Kidney capillary endothelial cell (primary cell): ENCODE measurements around the gene FBXO2.
"Not testable (repeated sequence)": the region's sequence is repeated elsewhere in the genome, so short reads cannot be mapped to it uniquely, and the experiment has no call there.

Experiments
- DNase-seq: peaks from one replicate; pipeline ENCODE4 v3.0.0-alpha.2; 2018; ENCODE audit warnings: low spot score

Gene FBXO2

DNA sequence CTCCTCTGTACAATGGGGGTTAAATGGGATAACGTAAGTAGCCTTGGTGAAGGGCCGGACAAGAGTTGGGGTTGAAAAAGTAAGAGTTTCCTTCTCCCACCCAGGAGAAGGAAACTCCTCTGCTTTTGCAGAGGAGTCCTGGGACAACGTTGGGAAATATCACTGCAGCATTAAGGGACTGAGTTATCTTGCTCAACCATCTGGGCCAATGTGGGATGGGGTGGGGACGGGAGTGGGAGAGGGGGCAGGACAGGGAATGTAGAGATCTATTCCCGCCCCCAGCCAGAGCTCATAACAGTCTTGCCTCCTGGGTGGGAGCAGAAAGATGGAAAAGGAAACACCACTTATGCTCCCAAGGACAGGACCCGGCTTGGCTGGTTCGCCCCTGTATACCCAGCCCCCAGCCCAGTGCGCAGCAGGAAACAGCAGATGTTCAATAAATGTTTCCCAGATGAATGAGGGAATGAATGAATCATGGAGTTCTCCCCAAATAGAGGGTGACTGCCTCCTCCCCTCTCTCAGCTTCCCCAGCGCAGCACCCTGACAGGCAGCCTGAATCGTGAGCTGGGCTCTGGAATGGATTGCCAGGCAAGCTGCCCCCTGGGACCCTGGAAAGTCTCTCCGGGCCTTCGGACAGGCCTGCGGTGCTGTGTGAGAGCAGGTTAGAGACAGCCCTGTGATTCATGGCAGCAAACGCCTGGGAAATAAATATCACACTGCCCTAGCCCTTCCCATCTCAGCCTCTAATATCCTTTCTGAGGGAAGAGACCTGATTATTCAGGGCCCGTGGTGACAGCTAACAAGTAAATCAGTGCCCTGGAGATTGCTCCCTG, 24.8 kb downstream of the FBXO2 start:
- DNase-seq = no peak

DNA sequence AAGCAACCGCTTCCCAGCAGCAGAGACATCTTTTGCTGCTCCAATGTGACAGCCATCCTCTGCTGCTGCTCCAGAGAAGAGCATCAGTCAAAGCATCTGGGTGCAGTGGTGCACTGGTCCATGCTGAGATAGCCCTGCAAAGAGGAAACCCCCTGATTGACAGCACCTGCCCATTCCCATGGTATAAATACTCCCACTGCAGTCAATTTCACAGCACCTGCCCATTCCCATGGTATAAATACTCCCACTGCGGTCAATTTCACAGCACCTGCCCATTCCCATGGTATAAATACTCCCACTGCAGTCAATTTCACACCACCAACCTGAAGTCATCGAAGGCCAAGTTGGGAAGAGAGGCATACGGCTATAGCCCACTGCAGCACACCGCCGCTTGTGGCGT, 25.5 kb downstream of the FBXO2 start:
- DNase-seq = no peak

DNA sequence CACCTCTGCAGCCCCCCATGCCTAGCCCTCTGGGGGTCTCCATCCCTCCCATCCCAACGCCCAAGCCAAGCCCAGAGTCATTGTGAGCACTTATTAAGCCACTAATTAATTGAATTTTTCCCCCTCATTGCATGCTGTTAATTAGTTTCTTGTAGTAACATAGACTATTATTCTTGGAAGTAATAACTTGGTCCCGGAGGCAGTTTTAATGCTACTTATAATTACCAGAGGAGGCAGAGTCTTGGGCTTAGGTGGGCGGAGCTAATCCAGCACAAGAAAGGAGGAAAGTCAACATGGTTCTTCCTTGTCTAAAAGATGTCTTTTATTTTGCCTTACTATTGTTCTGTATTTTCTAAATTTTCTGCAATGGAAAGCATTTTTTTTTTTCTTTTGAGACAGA, 27.7 kb downstream of the FBXO2 start:
- DNase-seq = no peak

DNA sequence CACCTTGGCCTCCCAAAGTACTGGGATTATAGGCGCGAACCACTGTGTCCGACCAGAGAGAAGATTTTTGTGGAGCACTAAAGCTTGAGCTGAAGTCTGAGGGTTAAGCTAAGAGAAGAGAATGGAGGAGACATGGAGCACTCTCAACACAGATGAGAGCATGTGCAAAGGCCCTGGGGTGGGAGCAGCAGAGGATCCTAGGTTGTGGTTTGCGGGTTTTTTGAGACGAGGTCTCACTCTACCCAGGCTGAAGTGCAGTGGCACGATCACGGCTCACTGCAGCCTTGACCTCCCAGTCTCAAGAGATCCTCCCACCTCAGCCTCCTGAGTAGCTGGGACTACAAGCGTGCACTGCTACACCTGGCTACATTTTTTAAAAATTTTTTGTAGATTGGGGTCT, 30.5 kb downstream of the FBXO2 start:
- no peak for DNase-seq

DNA sequence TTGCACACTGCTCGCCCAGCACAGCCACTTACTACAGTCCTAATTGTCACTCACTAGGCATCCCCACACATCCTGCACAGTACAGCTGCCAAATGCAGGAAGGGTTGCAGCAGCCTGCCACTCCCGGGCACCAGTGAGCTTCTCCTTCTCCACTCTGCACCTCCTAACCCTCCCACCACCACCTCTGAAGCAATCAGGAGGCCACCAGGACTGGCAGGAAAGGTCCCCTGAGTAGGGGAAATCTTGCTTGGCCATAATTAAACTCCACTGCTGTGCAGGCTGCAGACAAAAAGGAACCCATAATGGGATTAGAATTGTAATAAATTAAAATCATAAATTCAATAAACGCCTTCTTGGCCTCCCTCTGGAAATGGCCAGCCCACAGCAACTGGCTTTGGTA, 31.8 kb downstream of the FBXO2 start:
- no peak for DNase-seq

DNA sequence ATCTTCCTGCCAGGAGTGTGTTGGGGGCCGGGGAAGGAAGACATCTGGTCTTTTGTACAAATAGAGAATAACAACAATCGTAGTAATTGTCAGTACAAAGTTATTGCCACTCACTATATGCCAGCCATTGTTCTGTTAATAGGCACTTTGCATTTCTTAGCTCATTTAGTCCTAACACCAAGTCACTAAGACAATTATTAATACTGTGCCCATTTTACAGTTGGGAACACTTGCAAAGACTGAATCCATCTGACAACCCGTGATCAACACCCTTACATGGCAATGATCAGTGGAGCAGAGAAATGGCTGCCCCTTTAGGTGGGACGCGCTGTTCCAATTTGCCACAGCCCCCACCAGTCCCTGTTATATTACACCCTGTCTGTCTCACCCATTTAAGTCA, 33.3 kb downstream of the FBXO2 start:
- DNase-seq = no peak

DNA sequence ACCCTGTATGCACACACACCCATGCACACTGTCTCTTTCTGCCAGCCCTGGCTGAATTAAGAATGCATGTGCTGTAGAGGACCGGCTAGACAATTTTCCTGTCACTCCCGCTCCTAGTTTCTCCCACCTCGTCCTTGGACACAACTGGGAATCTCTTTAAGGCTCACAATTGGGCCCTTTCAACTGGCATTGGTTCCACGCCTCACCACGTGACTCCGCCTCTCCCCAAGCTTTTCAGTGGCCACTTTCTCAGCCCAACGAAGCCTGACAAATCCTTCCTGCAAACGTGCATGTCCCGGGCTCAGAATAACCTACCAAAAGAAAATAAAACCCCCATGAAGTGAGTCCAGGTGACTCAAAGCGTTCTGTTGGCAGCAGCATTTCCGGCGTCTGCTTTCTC, 33.8 kb downstream of the FBXO2 start:
- no peak for DNase-seq

DNA sequence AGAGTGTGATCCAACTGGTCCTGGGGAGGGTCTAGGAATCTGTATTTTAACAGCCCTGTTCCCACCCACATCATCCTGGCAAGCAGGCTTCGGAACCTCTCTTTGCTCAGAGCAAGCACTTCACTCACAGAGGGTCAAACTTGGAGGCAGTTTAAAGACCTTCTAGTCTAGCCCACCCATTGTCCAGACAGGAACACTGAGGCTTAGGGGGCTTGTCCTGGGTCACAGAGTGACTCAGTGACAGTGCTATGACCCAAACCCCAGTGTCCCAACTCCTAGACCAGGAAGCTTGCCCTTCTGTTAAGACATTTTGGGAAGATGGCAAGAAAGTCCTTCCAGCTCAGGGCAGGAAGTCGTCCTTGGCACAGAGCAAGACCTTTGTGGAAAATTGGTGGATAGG, 36.5 kb downstream of the FBXO2 start:
- DNase-seq = no peak

DNA sequence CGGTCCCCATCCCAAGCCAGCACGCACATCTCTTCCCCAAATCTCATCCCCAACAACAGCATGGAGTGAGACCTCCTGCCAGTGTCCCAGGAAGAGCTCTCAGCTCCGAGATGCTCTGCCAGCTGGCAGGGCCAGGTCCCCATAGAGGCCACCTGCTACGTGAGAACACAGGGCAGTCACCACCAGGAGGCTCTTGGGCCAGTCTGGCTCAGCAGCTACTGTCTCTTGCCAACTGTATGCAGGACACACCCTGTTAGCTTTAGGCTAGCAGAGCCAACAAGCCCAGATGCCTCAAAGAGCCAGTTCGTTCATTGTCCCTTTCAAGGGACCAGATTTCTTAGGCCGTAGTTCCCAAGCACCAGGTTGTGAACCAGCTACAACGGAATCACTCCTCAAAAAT, 36.9 kb downstream of the FBXO2 start:
- no peak for DNase-seq

DNA sequence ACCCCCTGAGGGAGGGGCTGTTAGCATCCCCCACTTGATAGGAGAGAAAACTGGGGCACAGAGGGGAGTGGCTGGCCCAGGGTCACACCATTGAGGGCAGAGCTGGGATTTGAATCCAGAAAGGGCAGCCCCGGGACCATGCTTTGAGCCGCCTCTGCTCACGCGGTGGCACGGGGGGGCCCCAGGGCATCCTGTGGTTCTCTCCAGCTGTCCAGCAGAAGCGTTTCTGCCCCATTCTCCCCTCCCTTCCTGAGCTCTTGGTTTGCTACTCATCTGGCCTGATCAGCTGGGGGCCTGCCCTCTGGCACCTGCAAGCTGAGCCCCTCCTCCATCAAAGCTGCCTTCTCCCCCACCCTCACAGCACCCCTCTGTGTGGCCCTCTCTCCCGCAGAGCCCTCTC, 37.5 kb downstream of the FBXO2 start:
- no peak for DNase-seq

DNA sequence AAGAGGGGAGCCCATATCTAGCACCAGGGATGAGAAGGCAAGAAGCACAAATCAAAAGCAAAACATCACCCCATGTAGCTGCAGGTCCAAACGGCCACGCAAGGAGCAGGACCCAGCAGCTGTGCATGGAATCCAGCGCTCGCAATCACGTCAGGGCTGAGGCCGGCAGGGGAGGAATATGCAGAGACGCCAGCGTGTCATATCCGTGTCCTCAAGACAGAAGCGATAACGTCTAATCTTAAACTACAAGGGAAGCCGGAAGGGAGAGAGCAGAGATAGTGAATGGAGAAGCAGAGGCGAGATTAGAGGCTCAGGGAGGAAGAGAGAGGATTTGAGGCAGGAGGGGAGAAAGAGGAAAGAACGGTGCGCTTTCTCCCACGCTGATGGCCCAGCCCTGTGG, 39.1 kb downstream of the FBXO2 start:
- DNase-seq = no peak

DNA sequence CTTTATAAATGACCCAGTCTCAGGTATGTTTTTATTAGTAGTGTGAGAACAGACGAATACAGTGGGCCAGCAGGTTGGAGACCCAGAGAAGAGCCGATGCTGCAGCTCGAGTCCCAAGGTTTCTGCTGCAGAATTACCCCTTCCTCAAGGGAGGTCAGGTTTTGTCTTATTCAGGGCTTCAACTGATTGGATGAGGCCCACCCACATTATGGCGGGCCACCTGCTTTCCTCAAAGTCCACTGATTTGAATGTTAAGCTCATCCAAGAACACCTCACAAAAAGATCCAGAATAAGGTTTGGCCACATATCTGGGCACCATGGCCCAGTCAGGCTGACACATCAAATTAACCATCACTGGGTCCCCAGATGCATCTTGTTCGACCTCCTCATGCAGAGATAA, 40.9 kb downstream of the FBXO2 start:
- DNase-seq = no peak

DNA sequence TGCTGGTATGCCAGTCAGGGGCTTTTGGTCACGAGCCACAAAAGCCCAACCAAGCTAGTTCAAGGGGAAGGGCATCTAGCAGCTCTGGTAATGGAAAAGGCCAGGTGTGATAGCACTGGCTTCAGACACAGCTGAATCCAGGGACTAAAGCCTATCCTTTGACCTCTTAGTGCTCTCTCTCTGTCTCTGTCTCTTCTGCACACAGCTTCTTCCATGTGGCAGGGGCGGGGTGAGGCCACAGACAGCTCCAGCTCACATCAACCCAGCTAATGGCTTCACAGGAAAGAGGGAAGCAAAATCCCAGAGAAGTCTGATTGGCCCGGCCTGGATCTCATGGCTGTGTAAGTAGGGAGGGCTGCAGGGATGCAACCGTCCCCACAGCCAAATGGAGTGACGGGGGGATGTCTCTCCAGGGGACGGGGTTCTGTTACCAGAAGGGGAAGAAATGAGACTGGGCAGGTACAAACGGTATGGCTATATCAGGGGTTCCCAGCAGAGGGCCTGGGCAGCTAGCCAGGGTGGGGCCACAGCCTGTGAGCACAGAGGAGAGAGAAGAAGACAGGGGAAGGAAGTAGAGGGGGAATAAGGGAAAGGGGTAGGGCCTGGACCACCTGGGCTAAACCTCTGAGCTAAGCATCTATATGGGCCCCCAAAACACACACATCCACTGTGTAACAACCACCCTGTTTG, 42.4 kb downstream of the FBXO2 start:
- no peak for DNase-seq

DNA sequence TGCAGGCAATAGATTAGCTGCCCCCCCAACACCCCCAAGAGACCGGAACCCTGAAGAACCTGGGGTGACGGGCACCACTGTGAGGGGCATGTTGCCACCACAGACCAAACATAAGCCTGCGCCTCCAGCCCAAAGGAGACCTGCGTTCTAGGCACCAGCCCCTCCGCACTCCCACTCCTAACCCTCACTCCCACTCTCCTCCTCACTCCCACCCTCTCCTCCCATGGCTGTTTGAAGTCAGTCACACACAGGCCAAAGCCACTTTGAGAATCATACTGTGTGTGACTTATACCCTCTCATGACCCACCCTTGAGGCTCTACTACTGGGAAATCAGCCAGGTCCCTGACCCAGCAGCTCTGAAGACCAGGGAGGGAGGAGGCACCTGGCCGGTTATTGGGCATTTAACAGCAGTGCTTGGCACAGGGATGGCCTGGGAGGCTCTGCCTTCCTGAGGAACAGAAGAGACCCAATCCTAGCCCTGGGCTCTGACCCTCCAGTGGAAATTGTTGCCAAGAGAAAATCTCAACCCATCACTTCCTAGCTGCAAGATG, 43.5 kb downstream of the FBXO2 start:
- DNase-seq = no peak

DNA sequence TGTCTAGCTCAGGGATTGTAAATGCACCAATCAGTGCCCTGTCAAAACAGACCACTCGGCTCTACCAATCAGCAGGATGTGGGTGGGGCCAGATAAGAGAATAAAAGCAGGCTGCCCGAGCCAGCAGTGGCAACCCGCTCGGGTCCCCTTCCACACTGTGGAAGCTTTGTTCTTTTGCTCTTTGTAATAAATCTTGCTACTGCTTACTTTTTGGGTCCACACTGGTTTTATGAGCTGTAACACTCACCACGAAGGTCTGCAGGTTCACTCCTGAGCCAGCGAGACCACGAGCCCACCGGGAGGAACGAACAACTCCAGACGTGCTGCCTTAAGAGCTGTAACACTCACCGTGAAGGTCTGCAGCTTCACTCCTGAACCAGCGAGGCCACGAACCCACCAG, 44.9 kb downstream of the FBXO2 start:
- DNase-seq = not testable (repeated sequence)

DNA sequence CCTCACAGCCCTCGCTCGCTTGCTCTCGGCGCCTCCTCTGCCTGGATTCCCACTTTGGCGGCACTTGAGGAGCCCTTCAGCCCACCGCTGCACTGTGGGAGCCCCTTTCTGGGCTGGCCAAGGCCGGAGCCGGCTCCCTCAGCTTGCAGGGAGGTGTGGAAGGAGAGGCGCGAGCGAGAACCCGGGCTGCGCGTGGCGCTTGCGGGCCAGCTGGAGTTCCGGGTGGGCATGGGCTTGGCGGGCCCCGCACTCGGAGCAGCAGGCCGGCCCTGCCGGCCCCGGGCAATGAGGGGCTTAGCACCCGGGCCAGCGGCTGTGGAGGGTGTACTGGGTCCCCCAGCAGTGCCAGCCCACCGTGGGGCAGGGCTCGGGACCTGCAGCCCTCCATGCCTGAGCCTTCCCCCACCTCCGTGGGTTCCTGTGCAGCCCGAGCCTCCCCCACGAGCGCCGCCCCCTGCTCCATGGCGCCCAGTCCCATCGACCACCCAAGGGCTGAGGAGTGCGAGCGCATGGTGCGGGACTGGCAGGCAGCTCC, 45.6 kb downstream of the FBXO2 start:
- DNase-seq = not testable (repeated sequence)

DNA sequence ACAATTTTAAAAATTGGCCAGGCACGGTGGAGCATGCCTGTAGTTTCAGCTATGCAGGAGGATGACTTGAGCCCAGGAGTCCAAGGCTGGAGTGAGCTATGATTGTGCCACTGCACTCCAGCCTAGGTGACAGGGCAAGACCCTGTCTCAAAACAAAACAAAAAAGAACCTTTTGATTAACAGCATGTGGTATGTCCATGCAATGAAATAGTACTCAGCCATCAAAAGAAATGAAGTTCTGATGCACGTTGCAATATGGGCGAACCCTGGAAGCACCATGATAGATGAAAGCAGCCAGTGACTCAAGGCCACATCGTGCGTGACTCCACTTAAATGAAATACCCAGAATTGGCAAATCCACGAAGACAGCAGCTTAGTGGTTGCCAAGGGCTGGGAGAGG, 47.5 kb downstream of the FBXO2 start:
- DNase-seq = no peak

DNA sequence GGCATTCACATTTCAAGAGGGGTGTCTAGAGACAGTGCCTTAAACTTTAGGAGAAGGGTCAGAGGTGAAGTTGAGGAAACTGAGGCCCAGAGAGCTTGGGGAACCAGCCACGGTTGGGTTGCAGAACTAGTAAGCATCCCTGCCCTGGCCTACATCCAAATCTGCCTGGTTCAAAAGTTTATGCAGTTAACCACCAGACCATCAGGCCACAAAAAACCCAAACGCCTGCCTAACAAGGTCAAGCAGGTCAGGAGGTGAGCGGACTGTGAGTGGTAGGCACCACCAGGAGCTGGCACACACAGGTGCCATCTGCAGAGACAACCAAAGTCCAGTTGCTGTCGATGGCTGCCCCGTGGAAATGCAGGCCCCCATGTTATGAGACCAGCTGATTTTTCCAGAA, 51.2 kb downstream of the FBXO2 start:
- no peak for DNase-seq

DNA sequence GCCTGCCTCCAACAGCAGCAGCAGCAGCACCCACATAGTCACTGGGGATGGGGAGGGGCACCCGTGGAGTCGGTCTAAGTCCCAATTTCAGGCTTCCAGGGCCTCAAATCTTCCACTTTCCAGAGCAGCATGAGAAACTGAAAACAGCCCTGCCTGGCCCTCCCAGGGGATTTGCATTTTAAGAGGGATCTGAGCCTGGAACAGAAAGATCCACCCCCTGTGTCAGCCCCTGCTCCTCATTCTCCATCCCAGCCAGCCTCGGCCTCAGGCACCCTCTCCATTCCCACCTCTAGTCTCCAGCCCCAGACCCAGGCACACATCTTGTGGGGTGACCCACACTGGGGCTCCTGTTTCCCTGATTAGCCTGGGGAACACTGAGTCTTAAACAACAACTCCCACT, 51.8 kb downstream of the FBXO2 start:
- DNase-seq = no peak

DNA sequence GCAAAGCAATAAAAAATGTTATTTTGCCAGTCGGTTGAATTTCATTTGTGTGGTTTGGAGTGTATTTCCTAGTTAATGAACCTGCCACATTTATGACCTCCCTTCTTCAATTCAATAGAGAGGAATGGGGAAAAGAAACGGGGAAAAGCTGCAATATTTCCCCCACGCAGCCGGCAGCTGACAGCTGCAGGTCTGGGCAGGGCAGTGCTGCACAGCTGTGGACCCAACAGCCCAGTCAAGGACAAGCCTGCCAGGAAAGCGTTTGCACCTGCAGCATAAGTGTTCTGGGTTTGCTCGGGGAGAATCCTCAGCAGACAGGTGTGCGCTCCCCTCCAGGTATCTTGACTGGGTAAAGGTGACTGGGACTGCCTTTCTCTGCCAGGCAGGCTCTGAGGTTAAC, 53.4 kb downstream of the FBXO2 start:
- DNase-seq = no peak

DNA sequence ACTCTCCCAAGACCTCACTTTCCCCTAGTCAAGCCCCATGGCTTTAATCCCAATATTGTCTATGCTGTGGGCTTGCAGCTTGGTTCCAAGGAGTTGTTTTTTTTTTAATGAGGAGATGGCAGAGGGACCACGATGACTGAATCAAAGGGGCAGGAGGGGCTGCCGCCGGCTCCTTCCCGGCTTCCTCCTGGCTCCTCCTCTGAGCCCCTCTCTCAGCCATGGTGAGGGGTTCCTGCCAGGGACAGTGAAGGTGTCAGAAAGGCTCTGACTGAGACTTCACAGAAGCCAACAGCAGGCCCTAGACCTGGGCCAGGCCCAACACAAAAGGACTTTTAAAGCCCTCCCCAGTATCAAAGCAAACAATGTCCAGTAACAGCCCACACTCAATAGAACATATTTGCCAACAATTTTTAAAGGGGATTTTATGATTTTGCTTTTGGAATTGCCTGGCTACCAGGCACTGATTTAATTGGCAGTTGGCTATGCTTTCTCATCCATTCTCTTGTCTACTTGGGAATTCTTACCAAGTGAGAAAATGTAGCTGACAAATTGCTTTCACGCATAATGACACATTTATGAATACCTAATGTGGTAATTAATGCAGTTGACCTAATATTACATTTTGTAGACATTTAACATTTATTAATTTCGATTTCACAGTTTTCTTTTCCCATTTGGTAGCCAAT, 54.2 kb downstream of the FBXO2 start:
- no peak for DNase-seq

DNA sequence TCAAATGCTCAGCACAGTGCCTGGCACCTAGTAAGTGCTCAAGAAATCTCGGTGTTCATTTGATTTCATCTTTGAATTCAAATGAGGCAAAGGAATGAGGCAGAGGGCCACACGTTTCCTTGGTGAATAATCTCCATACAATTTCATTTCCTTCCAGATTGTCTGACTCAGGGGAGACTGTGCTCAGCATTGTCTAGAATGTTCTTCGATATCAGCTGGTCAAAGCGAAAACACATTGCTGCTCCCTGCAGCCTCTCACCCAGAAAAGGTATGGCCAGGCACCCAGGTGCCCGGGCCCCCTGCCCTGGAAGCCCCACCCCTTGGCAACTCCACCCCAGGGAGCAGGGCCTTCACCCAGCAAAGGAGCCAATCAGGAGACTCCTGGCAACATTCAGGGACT, 55.8 kb downstream of the FBXO2 start:
- peak; percentile 55 for DNase-seq
